NCI-H2081 (cell line): Measurements from ENCODE around the gene ELAPOR1.
A peak's percentile ranks its signal among the peaks of the same experiment; 100 is the strongest.

Experiments
- DNase-seq, 2 experiments: peaks; one replicate each; lab custom pipeline; 2025; lab: John Stamatoyannopoulos, UW

The ELAPOR1 gene

DNA sequence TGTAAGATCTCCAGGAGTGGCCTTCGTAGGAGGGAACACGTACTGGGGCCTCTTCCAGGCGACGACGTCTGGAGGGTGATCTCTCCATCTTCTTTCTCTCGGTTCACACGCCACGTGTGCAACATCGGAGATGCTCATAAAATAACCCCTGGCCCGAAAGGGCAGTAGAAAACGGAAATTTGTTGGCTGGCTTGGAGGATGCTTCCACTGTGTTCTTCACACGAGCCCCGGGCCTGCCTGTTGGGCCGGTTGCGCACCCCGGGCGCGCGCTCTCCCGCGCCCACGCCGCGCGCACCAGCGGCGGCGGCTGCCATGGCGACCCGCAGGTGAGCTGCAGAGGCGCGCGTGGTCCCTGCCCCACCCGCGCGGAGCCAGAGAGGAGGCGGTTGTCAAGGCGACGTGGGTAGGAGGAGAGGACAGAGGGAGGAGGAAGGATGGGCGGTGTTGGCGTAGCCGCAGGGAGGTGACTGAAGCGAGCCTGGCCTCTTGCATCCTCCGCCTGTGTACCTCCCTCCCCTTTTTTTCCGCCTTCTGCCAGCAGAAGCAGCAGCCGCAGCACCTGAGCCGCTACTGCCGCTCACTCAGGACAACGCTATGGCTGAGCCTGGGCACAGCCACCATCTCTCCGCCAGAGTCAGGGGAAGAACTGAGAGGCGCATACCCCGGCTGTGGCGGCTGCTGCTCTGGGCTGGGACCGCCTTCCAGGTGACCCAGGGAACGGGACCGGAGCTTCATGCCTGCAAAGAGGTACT is at the start of gene ELAPOR1:
Gene ELAPOR1, plus strand, starts transcription at position 526 of the 752 bp plus-strand sequence. Its CDS starts 69 bp downstream, at position 595.
- DNase-seq, result peak; percentile 67 to 85

DNA sequence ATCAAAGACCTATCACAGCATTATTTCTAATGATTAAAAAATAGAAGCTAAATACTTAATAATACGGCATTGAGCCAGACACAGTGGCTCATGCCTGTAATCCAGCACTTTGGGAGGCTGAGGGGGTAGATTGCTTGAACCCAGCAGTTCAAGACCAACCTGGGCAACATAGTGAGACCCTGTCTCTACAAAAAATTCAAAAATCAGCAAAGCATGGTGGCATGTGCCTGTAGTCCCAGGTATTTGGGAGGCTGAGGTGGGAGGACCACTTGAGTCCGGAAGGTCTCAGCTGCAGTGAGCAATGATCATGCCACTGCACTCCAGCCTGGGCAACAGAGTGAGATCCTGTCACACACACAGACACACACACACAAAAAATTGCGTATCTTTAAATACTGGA is 48.8 kb upstream of the ELAPOR1 start:
- DNase-seq, result no peak

DNA sequence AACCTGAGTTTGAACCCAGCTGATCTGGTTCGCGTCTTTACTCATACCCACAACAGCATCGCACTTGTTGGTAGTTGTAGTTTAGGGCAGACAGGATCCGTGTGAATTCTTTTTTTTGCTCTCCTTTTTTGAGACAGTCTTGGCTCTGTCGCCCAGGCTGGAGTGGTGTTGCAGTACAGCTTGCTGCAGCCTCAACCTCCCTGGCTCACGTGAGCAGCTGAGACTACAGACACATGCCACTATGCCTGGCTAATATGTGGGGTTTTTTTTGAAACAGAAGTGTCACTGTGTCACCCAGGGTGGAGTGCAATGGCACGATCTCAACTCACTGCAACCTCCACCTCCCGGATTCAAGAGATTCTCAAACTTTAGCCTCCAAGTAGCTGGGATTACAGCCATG is 46.0 kb upstream of the ELAPOR1 start:
- DNase-seq, result no peak

GRCh38 chr1:109069294-109069693 is 44.6 kb upstream of the ELAPOR1 start:
- no peak for DNase-seq

- DNase-seq, result peak; percentile 87 to 91
These were observed 38.1 kb upstream of the ELAPOR1 start, which contains the start of gene TAF13 for GRCh38 chr1:109075531-109076490. Gene TAF13, minus strand, starts transcription at chr1:109076003. Its CDS starts 56 bp downstream, at chr1:109075947.

- DNase-seq, result no peak
These were observed 35.6 kb upstream of the ELAPOR1 start for GRCh38 chr1:109078317-109078716.

GRCh38 chr1:109079240-109079622 is 34.7 kb upstream of the ELAPOR1 start:
- DNase-seq, result no peak

DNA sequence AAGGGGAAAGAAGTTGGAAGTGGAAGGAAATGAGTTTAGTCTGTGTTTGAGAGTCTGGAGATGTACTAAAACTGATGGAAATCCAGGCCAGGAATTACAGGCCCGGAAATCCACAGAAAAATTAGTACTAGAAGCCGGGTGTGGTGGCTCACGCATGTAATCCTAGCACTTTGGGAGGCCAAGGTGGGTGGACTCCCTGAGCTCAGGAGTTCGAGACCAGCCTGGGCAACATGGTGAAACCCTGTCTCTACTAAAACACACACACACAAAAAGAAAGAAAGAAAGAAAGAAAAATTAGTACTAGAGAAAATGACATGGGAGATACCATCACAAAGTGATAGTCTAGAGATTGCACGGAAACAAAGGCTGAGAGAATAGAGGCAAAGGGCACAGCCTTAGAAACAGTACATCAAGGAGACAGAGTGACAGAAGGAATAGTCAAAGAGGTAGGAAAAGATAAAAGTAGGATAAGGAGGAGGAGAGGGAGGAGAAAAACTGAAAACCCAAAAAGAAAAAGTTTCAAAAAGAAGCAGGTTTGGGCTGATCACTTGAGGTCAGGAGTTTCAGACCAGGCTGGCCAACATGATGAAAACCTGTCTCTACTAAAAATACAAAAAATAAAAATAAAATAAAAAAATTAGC is 33.4 kb upstream of the ELAPOR1 start:
- DNase-seq, result no peak

- DNase-seq, result no peak
These were observed 30.4 kb upstream of the ELAPOR1 start for GRCh38 chr1:109083501-109083900.

DNA sequence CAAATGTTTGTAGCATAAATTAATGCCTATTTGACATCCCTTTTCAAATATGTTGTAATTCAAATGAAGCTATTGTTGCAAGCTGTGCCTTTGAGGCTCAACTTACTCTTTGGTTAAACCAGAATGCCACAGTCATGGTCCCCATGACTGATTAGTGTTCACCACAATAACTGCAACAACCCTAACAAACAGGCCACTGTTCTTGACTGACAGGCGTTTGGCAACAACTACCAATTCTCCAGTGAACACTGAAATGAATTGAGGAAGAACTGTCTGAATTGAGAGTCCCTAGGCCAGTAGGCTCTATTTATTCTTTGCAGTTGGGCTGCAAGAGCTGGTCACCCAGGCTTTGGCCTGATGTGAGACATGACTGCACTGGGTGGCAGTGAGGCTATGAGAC is 30.0 kb upstream of the ELAPOR1 start:
- no peak for DNase-seq

GRCh38 chr1:109084563-109085517 is 29.1 kb upstream of the ELAPOR1 start:
- DNase-seq, result no peak

DNA sequence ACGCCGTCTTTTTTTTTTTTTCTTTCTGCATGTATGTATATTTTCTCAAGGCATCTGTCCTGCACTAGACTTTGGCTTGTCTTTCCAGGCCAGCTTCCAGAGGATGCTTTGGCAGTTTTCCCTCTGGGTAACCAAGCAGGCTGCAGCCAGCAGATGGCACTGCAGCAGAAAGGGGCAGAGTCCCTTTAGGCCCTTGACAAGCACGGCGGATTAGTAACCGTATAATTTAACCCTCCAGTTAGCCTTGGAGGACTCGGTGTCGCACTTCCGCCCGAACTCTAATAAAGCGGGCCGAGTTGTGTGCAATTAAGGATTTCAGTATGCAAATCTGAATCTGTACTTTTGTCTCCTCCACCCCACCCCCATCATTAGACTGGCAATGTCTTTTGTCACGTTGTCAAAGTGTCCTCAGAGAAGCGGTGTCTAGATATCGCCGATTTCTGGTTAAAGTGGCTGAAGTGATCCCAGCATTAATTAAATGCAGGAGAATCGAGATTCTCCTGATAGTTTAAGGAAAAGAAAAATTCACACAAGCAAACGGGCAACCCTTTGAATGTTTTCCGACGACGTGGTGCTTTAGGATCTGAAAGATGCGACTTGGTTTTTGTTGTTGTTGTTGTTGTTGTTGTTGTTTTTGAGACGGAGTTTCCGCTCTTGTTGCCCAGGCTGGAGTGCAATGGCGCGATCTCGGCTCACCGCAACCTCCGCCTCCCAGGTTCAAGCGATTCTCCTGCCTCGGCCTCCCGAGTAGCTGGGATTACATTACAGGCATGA is 24.5 kb upstream of the ELAPOR1 start:
- DNase-seq, result peak; percentile 61 to 83

GRCh38 chr1:109090196-109091077 is 23.5 kb upstream of the ELAPOR1 start, which contains the start of gene TMEM167B:
Gene TMEM167B, plus strand, starts transcription at chr1:109090764. Its CDS starts 109 bp downstream, at chr1:109090873.
- peak; percentile 82 to 90 for DNase-seq

DNA sequence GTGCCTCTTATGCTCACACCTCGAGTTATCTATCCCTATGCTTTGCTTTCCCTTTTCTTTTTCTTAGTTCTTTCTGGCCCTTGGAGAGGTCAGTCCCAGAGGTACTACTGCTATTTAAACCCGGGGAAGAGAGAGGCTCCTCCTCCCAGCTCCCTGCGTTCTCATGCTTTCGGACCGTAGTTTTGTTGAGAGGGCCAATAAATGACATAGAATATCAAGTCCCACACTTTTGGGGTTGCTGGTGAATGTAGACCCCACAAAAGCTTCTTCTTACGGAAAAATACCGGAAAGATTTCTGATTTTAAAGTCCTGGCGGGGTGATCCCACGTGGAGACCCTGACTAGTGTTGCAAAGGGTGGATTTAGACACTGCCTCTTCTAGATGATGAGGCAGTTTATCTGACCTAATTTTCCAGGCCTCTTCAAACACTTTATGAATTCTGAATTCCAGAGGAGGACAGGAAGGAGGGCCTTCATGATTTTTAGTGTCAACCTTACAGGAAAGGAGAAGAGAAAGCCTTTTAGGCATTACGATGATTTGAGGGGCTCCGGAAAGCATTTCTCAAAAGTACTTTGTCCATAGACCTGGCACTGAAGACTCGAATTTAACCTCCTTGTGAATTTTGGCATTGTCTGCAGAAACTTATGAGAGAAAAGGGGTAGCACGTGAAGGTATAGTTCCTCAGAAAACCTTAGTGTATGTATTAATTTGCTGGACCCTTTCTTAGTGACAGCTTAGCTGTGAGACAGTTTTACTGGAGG is 22.7 kb upstream of the ELAPOR1 start:
- DNase-seq, result no peak

DNA sequence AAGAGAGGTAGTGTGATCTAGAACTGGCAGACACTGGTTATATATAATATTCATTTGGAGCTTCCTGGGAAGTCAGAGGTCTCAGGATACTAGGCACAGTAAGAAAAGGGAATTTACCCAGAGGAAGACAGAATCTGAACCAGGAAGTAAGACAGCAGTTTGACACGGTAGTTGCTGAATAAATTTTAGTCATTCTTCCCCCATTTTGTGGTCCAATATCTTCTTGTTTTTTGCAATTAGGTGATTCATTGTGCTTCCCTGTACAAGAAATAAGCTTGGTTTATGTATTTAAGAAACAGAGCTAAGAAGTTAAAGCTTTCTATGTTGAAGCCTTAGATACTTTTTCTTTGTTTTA is 22.1 kb upstream of the ELAPOR1 start:
- DNase-seq, result no peak

GRCh38 chr1:109094377-109094803 is 19.5 kb upstream of the ELAPOR1 start:
- DNase-seq, result no peak

DNA sequence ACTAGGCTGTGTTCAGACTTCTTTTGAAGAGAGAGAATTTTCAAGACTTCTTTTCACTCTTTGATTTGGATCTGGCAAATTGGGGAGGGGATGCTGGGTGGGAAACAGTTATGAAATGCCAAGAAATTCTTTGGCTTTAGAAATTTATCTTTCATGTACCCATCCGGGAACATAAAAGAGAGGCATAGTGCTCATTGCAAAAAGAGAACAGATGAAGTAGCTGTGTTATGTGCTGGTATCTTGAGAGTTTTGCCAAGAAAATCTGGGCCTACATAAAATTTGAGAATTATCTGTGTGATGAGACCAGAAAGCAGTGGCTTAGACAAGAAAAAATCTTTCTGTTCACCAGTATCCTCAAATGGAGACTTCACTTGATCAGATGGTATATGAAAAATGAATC is 19.0 kb upstream of the ELAPOR1 start:
- DNase-seq, result no peak

- no peak for DNase-seq
These were observed 18.3 kb upstream of the ELAPOR1 start for GRCh38 chr1:109095631-109096030.

- no peak for DNase-seq
These were observed 17.8 kb upstream of the ELAPOR1 start for GRCh38 chr1:109096120-109096519.
